ENCODE measurements around the gene PEPD. TPM values are rescaled to one million over a fixed set of nuclear protein-coding genes. Genes with fewer than 3 reads are reported as not detected.

Gene PEPD
- total RNA-seq, 4 donors from 2014 or later, result 40.1 to 61.4 (median 53.4) TPM

- peaks cover 27 to 61% (median 29%) of the 10 kb centered on the region in 3 donors for H3K4me1 ChIP-seq
- no peaks in the 10 kb centered on the region for H3K9me3 ChIP-seq
- H3K27me3 ChIP-seq, result no peaks in the 10 kb centered on the region
- H3K4me3 ChIP-seq, result no peak overlapping the region
- intact Hi-C loops (cut with DNase I), result no loop called here
- no peak for TF ChIP-seq CTCF (IDR thresholded peaks at IDR 0.05)
- no peak for TF ChIP-seq POLR2A (IDR thresholded peaks at IDR 0.05)
- 80 to 100% methylated on average over 5 to 6 of the region's 6 CpGs for WGBS, 2 donors
- H3K27ac ChIP-seq, result no peak overlapping the region
- no peak for DNase-seq
- H3K36me3 ChIP-seq, result peaks cover 0 to 48% (median 6%) of the 10 kb centered on the region in 3 donors
These were observed 135.6 kb downstream of the PEPD start for GRCh38 chr19:33385956-33386355.

- no peak overlapping the region for H3K4me3 ChIP-seq
- no peak for TF ChIP-seq POLR2A (IDR thresholded peaks at IDR 0.05)
- 91 to 92% methylated on average over 8 of the region's 8 CpGs for WGBS, 2 donors
- intact Hi-C loops (cut with DNase I), result no loop called here
- H3K27me3 ChIP-seq, result no peaks in the 10 kb centered on the region
- no peaks in the 10 kb centered on the region for H3K9me3 ChIP-seq
- DNase-seq, result no peak
- H3K4me1 ChIP-seq, result peaks cover 18 to 51% (median 20%) of the 10 kb centered on the region in 3 donors
- H3K27ac ChIP-seq, result no peak overlapping the region
- peaks cover 0 to 57% (median 6%) of the 10 kb centered on the region in 3 donors for H3K36me3 ChIP-seq
These were observed 136.6 kb downstream of the PEPD start for GRCh38 chr19:33384983-33385382.

- 89 to 94% methylated on average over 11 to 13 of the region's 13 CpGs for WGBS, 2 donors
- H3K36me3 ChIP-seq, result peaks cover 4 to 68% (median 6%) of the 10 kb centered on the region in 3 donors
- TF ChIP-seq POLR2A (IDR thresholded peaks at IDR 0.05), result no peak
- no peak for TF ChIP-seq CTCF (IDR thresholded peaks at IDR 0.05)
- H3K9me3 ChIP-seq, result no peaks in the 10 kb centered on the region
- H3K27me3 ChIP-seq, result no peaks in the 10 kb centered on the region
- H3K27ac ChIP-seq, result no peak overlapping the region
- no peak overlapping the region for H3K4me3 ChIP-seq
- intact Hi-C loops (cut with DNase I), result no loop called here
- DNase-seq, result no peak
- H3K4me1 ChIP-seq, result peaks cover 6 to 47% (median 9%) of the 10 kb centered on the region in 3 donors
These were observed 137.8 kb downstream of the PEPD start for GRCh38 chr19:33383720-33384292.

- Histone ChIP-seq H3K9me3 (no peaks in the 10 kb centered on the region), H3K4me3 (no peak overlapping the region), H3K36me3 (peaks cover 4 to 69% (median 6%) of the 10 kb centered on the region in 3 donors), H3K4me1 (peaks cover 0 to 47% (median 6%) of the 10 kb centered on the region in 3 donors), H3K27ac (no peak overlapping the region), H3K27me3 (no peaks in the 10 kb centered on the region)
- WGBS, 2 donors, result 92 to 93% methylated on average over 4 of the region's 4 CpGs
- intact Hi-C loops (cut with DNase I), result no loop called here
- no peak for TF ChIP-seq POLR2A (IDR thresholded peaks at IDR 0.05)
- TF ChIP-seq CTCF (IDR thresholded peaks at IDR 0.05), result no peak
- DNase-seq, result no peak
These were observed 138.6 kb downstream of the PEPD start for GRCh38 chr19:33382982-33383381.

GRCh38 chr19:33382006-33382405, 139.6 kb downstream of the PEPD start:
- Histone ChIP-seq H3K27ac (no peak overlapping the region), H3K4me1 (peaks cover 0 to 51% (median 15%) of the 10 kb centered on the region in 3 donors), H3K36me3 (peaks cover under 1 to 60% (median 4%) of the 10 kb centered on the region in 3 donors), H3K9me3 (no peaks in the 10 kb centered on the region), H3K27me3 (no peaks in the 10 kb centered on the region), H3K4me3 (no peak overlapping the region)
- no peak for DNase-seq
- WGBS, 2 donors, result 92 to 93% methylated on average over 4 of the region's 4 CpGs
- no peak for TF ChIP-seq CTCF (IDR thresholded peaks at IDR 0.05)
- TF ChIP-seq POLR2A (IDR thresholded peaks at IDR 0.05), result no peak
- intact Hi-C loops (cut with DNase I), result no loop called here

Measured in esophagus squamous epithelium (tissue), 5 donors.